Measurements from ENCODE around the gene TMC5. TPM values are rescaled to one million over a fixed set of nuclear protein-coding genes. Genes with fewer than 3 reads are reported as not detected.
"Not testable (repeated sequence)": the region's sequence is repeated elsewhere in the genome, so short reads cannot be mapped to it uniquely, and the experiment has no call there.

The TMC5 gene
- total and polyA plus RNA-seq, 2 of the 4 experiments (the other 2 are of a cell fraction) = not detected

DNA sequence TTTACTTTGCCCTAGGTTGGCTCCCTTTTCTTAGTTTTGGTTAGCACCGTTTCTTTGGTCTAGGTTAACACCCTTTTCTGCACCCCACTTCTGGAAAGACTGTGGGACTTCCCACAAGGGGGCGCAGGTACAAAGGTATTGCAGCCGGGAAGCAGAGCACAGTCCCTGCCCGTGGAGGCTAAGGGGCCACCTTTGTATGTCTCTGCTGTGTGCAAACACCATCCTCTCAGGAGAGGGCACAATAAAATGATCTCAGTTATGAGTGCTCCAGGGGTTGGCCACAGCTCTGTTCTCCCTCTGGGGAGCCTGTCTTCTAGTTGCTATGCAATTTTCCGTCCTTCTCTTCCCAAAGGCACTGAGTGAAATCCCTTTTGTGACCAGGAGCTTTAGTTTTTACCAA, 28.4 kb upstream of the TMC5 start:
- TF ChIP-seq RAD21 (IDR thresholded peaks at IDR 0.05; ENCODE audit: low read length) (0 out of 2 replicates have a peak, but pooled peaks have one; percentile 26), BHLHE40 (IDR thresholded peaks at IDR 0.05; ENCODE audit: low read depth, low read length) (no peak), MAFK (IDR thresholded peaks at IDR 0.05; ENCODE audit: low read depth, low read length) (no peak), CTCF (conservative IDR thresholded peaks at IDR 0.05; ENCODE audit: low read depth, low read length) (0 out of 2 replicates have a peak, but pooled peaks have one; percentile 25), SMC3 (IDR thresholded peaks at IDR 0.05; ENCODE audit: low read depth, low read length) (peak; percentile 10; the same call in 1 of the 2 replicates)
- Histone ChIP-seq H2BK20ac (ENCODE audit: low read depth, low read length) (no peak overlapping the region), H3K9me3 (ENCODE audit: control insufficient read depth, insufficient read depth, low read length) (no peaks in the 10 kb centered on the region), H3K18ac (ENCODE audit: low read depth, low read length) (no peak overlapping the region), H3K56ac (ENCODE audit: extremely low read depth, insufficient read depth, low read length) (no peak overlapping the region), H3K4me1 (ENCODE audit: control insufficient read depth, insufficient read depth, low read length) (no peaks in the 10 kb centered on the region), H2BK5ac (ENCODE audit: low read depth, low read length, poor library complexity, severe bottlenecking) (no peak overlapping the region), H3K4me3 (ENCODE audit: insufficient read depth, low read depth, low read length) (no peak overlapping the region), H2AK9ac (replicated peaks; ENCODE audit: low read depth, low read length, poor library complexity) (no peak overlapping the region), H2AFZ (replicated peaks; ENCODE audit: low read length, poor library complexity) (no peak overlapping the region), H3K14ac (replicated peaks; ENCODE audit: low read depth, low read length) (no peak overlapping the region), H2BK120ac (ENCODE audit: low read depth, low read length) (no peak overlapping the region), H3K36me3 (ENCODE audit: control insufficient read depth, insufficient read depth, low read length) (no peaks in the 10 kb centered on the region), H2BK15ac (ENCODE audit: low read depth, low read length) (no peak overlapping the region), H3K9ac (ENCODE audit: low read depth, low read length) (no peak overlapping the region), H3K23ac (ENCODE audit: low read depth, low read length) (no peak overlapping the region), H3K27me3 (ENCODE audit: control insufficient read depth, insufficient read depth, low read length) (no peaks in the 10 kb centered on the region), H2AK5ac (ENCODE audit: low read depth, low read length) (no peak overlapping the region), H3K4me2 (ENCODE audit: low read depth, low read length) (no peak overlapping the region), H3K9me1 (ENCODE audit: insufficient read depth, low read length) (no peaks in the 10 kb centered on the region), H3K79me1 (ENCODE audit: low read depth in 1 of 2, low read length in 2 of 2) (no peaks in the 10 kb centered on the region), H4K5ac (ENCODE audit: low read depth, low read length) (no peak overlapping the region), H3K27ac (ENCODE audit: insufficient read depth, low read length) (no peak overlapping the region), H4K8ac (ENCODE audit: low read depth in 2 of 2, low read length in 2 of 2) (no peak overlapping the region), H4K20me1 (ENCODE audit: insufficient read depth, low read length) (no peaks in the 10 kb centered on the region), H3K4ac (ENCODE audit: low read depth, low read length) (no peak overlapping the region), H4K91ac (ENCODE audit: insufficient read depth, low read depth, low read length) (no peak overlapping the region)
- intact Hi-C loops (cut with micrococcal nuclease) = loop anchor here (1.0 kb wide), 1 partner anchor 113 kb away; no protein-coding TSS in a partner anchor
- ChIA-PET CTCF (no interaction called here), POLR2A (ENCODE audit: unreplicated experiment) (no interaction called here)
- in situ Hi-C loops (cut with MboI; ENCODE audit: low sequenced_read_pairs) = no loop called here
- ATAC-seq (ENCODE audit: low read depth) (peak; percentile 46; the same call in 1 of the 2 replicates), DNase-seq (no peak)
- WGBS, 2 experiments (ENCODE audit: extremely low coverage in 2 of 2, insufficient read length in 1 of 2) = 5% methylated on average over 3 of the region's 5 CpGs; no CpG with 5 or more reads in 1 of the 2 experiments
- dilution Hi-C loops (cut with HindIII; ENCODE audit: low sequenced_read_pairs, unreplicated experiment) = no loop called here
- BruUV-seq (replicated peaks) = no TSS peak

DNA sequence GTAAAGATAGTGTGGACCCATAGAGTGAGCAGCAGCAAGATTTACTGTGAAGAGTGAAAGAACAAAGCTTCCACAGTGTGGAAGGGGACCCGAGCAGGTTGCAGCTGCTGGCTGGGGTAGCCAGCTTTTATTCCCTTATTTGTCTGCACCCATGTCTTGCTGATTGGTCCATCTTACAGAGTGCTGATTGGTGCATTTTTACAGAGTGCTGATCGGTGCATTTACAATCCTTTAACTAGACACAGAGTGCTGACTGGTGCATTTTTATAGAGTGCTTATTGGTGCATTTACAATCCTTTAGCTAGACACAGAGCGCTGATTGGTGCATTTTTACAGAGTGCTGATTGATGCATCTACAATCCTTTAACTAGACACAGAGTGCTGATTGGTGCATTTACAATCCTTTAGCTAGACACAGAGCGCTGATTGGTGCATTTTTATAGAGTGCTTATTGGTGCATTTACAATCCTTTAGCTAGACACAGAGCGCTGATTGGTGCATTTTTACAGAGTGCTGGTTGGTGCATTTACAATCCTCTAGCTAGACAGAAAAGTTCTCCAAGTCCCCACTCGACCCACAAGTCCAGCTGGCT, 26.4 kb upstream of the TMC5 start:
- H4K20me1 ChIP-seq (ENCODE audit: insufficient read depth, low read length); H3K27me3 ChIP-seq (ENCODE audit: control insufficient read depth, insufficient read depth, low read length); H4K91ac ChIP-seq (ENCODE audit: insufficient read depth, low read depth, low read length); in situ Hi-C loops (cut with MboI; ENCODE audit: low sequenced_read_pairs); intact Hi-C loops (cut with micrococcal nuclease); H3K4me2 ChIP-seq (ENCODE audit: low read depth, low read length); H3K18ac ChIP-seq (ENCODE audit: low read depth, low read length); DNase-seq; H2BK15ac ChIP-seq (ENCODE audit: low read depth, low read length); H3K9ac ChIP-seq (ENCODE audit: low read depth, low read length); H2AK5ac ChIP-seq (ENCODE audit: low read depth, low read length); H3K14ac ChIP-seq (replicated peaks; ENCODE audit: low read depth, low read length); H2AK9ac ChIP-seq (replicated peaks; ENCODE audit: low read depth, low read length, poor library complexity); H2BK5ac ChIP-seq (ENCODE audit: low read depth, low read length, poor library complexity, severe bottlenecking); BruUV-seq (replicated peaks); H3K9me3 ChIP-seq (ENCODE audit: control insufficient read depth, insufficient read depth, low read length); H3K4ac ChIP-seq (ENCODE audit: low read depth, low read length); H4K5ac ChIP-seq (ENCODE audit: low read depth, low read length); dilution Hi-C loops (cut with HindIII; ENCODE audit: low sequenced_read_pairs, unreplicated experiment); H3K23ac ChIP-seq (ENCODE audit: low read depth, low read length); H3K79me1 ChIP-seq (ENCODE audit: low read depth in 1 of 2, low read length in 2 of 2); H2BK20ac ChIP-seq (ENCODE audit: low read depth, low read length); H2AFZ ChIP-seq (replicated peaks; ENCODE audit: low read length, poor library complexity); ATAC-seq (ENCODE audit: low read depth); H3K4me1 ChIP-seq (ENCODE audit: control insufficient read depth, insufficient read depth, low read length); H2BK120ac ChIP-seq (ENCODE audit: low read depth, low read length); H3K56ac ChIP-seq (ENCODE audit: extremely low read depth, insufficient read depth, low read length); H4K8ac ChIP-seq (ENCODE audit: low read depth in 2 of 2, low read length in 2 of 2); H3K9me1 ChIP-seq (ENCODE audit: insufficient read depth, low read length); H3K36me3 ChIP-seq (ENCODE audit: control insufficient read depth, insufficient read depth, low read length); POLR2A ChIA-PET (ENCODE audit: unreplicated experiment); H3K4me3 ChIP-seq (ENCODE audit: insufficient read depth, low read depth, low read length); H3K27ac ChIP-seq (ENCODE audit: insufficient read depth, low read length): not testable (repeated sequence)
- WGBS, 2 experiments (ENCODE audit: extremely low coverage in 2 of 2, insufficient read length in 1 of 2) = no CpG with 5 or more reads among the region's 6 CpGs
- CTCF ChIA-PET = interaction anchor here (1.3 kb wide), 1 partner anchor 111 kb away, joined by 3 read pairs; no protein-coding TSS in a partner anchor

All from IMR-90 (cell line).